Measurements from ENCODE around the gene CLDN1. TPM values are rescaled to one million over a fixed set of nuclear protein-coding genes. Genes with fewer than 3 reads are reported as not detected.

The CLDN1 gene
- total RNA-seq, 2 donors from 2014 or later, result 8.7 to 10.2 TPM

GRCh38 chr3:190306026-190306425 is 16.2 kb downstream of the CLDN1 start:
- Mint-ChIP-seq H3K27me3 (ENCODE audit: insufficient read depth) (no peaks in the 10 kb centered on the region), H3K36me3 (ENCODE audit: low read depth) (no peaks in the 10 kb centered on the region), H3K4me1 (peaks cover 33% of the 10 kb centered on the region), H3K9me3 (no peaks in the 10 kb centered on the region), H3K27ac (peak overlapping the region; percentile 11), H3K4me3 (no peak overlapping the region)
- DNase-seq, result no peak
- WGBS, 2 experiments (ENCODE audit: insufficient coverage in 1 of 2, insufficient read length in 1 of 2), result 75 to 81% methylated on average over 3 of the region's 3 CpGs
- H3K4me1 ChIP-seq (ENCODE audit: control insufficient read depth, insufficient read depth, low read length), result peaks cover 22% of the 10 kb centered on the region
- peaks cover 43% of the 10 kb centered on the region for H3K36me3 ChIP-seq (ENCODE audit: control insufficient read depth, insufficient read depth, low read length)
- peak overlapping the region; percentile 22 for H3K9ac ChIP-seq (ENCODE audit: extremely low read depth, low read length, poor library complexity, severe bottlenecking)
- H3K9me3 ChIP-seq (ENCODE audit: control insufficient read depth, low read length), result no peaks in the 10 kb centered on the region
- no peak overlapping the region for H3K27ac ChIP-seq (ENCODE audit: low read depth, low read length)
- TF ChIP-seq, protein P1, sequence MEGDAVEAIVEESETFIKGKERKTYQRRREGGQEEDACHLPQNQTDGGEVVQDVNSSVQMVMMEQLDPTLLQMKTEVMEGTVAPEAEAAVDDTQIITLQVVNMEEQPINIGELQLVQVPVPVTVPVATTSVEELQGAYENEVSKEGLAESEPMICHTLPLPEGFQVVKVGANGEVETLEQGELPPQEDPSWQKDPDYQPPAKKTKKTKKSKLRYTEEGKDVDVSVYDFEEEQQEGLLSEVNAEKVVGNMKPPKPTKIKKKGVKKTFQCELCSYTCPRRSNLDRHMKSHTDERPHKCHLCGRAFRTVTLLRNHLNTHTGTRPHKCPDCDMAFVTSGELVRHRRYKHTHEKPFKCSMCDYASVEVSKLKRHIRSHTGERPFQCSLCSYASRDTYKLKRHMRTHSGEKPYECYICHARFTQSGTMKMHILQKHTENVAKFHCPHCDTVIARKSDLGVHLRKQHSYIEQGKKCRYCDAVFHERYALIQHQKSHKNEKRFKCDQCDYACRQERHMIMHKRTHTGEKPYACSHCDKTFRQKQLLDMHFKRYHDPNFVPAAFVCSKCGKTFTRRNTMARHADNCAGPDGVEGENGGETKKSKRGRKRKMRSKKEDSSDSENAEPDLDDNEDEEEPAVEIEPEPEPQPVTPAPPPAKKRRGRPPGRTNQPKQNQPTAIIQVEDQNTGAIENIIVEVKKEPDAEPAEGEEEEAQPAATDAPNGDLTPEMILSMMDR (conservative IDR thresholded peaks at IDR 0.05), result no peak
- H3K27me3 ChIP-seq (ENCODE audit: control insufficient read depth, insufficient read depth, low read length, poor library complexity, severe bottlenecking), result no peaks in the 10 kb centered on the region
- peak overlapping the region; percentile 32 for H3K4me3 ChIP-seq (ENCODE audit: low read length)

- Histone ChIP-seq H3K27me3 (ENCODE audit: control insufficient read depth, insufficient read depth, low read length, poor library complexity, severe bottlenecking) (no peaks in the 10 kb centered on the region), H3K9me3 (ENCODE audit: control insufficient read depth, low read length) (no peaks in the 10 kb centered on the region), H3K9ac (ENCODE audit: extremely low read depth, low read length, poor library complexity, severe bottlenecking) (no peak overlapping the region), H3K4me3 (ENCODE audit: low read length) (peak overlapping the region; percentile 25), H3K36me3 (ENCODE audit: control insufficient read depth, insufficient read depth, low read length) (peaks cover 40% of the 10 kb centered on the region), H3K4me1 (ENCODE audit: control insufficient read depth, insufficient read depth, low read length) (peaks cover 22% of the 10 kb centered on the region), H3K27ac (ENCODE audit: low read depth, low read length) (no peak overlapping the region)
- Mint-ChIP-seq H3K27me3 (ENCODE audit: insufficient read depth) (no peaks in the 10 kb centered on the region), H3K9me3 (no peaks in the 10 kb centered on the region), H3K27ac (no peak overlapping the region), H3K4me3 (no peak overlapping the region), H3K4me1 (peaks cover 33% of the 10 kb centered on the region), H3K36me3 (ENCODE audit: low read depth) (no peaks in the 10 kb centered on the region)
- DNase-seq, result no peak
- TF ChIP-seq, protein P1 (conservative IDR thresholded peaks at IDR 0.05), result no peak
Observed at GRCh38 chr3:190305406-190305805, 16.8 kb downstream of the CLDN1 start.

- Mint-ChIP-seq H3K36me3 (ENCODE audit: low read depth) (no peaks in the 10 kb centered on the region), H3K27ac (no peak overlapping the region), H3K9me3 (no peaks in the 10 kb centered on the region), H3K27me3 (ENCODE audit: insufficient read depth) (no peaks in the 10 kb centered on the region), H3K4me1 (peaks cover 33% of the 10 kb centered on the region), H3K4me3 (no peak overlapping the region)
- Histone ChIP-seq H3K9me3 (ENCODE audit: control insufficient read depth, low read length) (no peaks in the 10 kb centered on the region), H3K27me3 (ENCODE audit: control insufficient read depth, insufficient read depth, low read length, poor library complexity, severe bottlenecking) (no peaks in the 10 kb centered on the region), H3K27ac (ENCODE audit: low read depth, low read length) (no peak overlapping the region), H3K4me3 (ENCODE audit: low read length) (peak overlapping the region; percentile 25), H3K4me1 (ENCODE audit: control insufficient read depth, insufficient read depth, low read length) (peaks cover 22% of the 10 kb centered on the region), H3K36me3 (ENCODE audit: control insufficient read depth, insufficient read depth, low read length) (peaks cover 25% of the 10 kb centered on the region), H3K9ac (ENCODE audit: extremely low read depth, low read length, poor library complexity, severe bottlenecking) (no peak overlapping the region)
- WGBS, 2 experiments (ENCODE audit: insufficient coverage in 1 of 2, insufficient read length in 1 of 2), result 80 to 100% methylated on average over 1 of the region's 1 CpG
- DNase-seq, result no peak
- TF ChIP-seq, protein P1 (conservative IDR thresholded peaks at IDR 0.05), result no peak
Observed at GRCh38 chr3:190303884-190304283, 18.4 kb downstream of the CLDN1 start.
